Measurements from ENCODE around the gene TAS1R1.
A peak's percentile ranks its signal among the peaks of the same experiment; 100 is the strongest.

GRCh38 chr1:6579374-6580118, 24.4 kb downstream of the TAS1R1 start, which contains the start of gene ZBTB48:
- TF ChIP-seq CTCF (IDR thresholded peaks at IDR 0.05; ENCODE audit: poor library complexity, severe bottlenecking) (no peak), REST (IDR thresholded peaks at IDR 0.05; ENCODE audit: borderline replicate concordance) (peak; percentile 63)

Data from neural cell (in vitro differentiated cells).